Ascending aorta (tissue), 2 donors: ENCODE results near the gene PTER. TPM values are rescaled to one million over a fixed set of nuclear protein-coding genes. Genes with fewer than 3 reads are reported as not detected.
A peak's percentile ranks its signal among the peaks of the same experiment; 100 is the strongest.

Experiments used
- DNase-seq, 2 donors: peaks; one replicate each; pipeline ENCODE4 v3.0.0-alpha.2; 2019; ENCODE audit warnings: low spot score in 2 of 2
- H3K27ac ChIP-seq, 2 donors: fragments of 200-600 bp; sonication (generic); one replicate each; pipeline ENCODE4 v1.5.1; 2016 to 2017; ENCODE audit warnings: mild to moderate bottlenecking in 1 of 2
- H3K27me3 ChIP-seq: fragments of 200-600 bp; sonication (generic); one replicate; pipeline ENCODE4 v1.5.1; 2017
- H3K36me3 ChIP-seq, 2 donors: fragments of 200-600 bp; sonication (generic); one replicate each; pipeline ENCODE4 v1.5.1; 2016
- H3K4me1 ChIP-seq, 2 donors: fragments of 200-600 bp; sonication (generic); one replicate each; pipeline ENCODE4 v1.5.1; 2016 to 2017; ENCODE audit warnings: mild to moderate bottlenecking in 1 of 2
- H3K4me3 ChIP-seq, 2 donors: fragments of 200-600 bp; sonication (generic); one replicate each; pipeline ENCODE4 v1.5.1; 2016 to 2017; ENCODE audit warnings: mild to moderate bottlenecking in 1 of 2
- H3K9me3 ChIP-seq, 2 donors: fragments of 200-600 bp; sonication (generic); one replicate each; pipeline ENCODE4 v1.5.1; 2016
- intact Hi-C: fragments of 100-400 bp; cut with DNase I; formaldehyde crosslinking; loops from one replicate; pipeline ENCODE4 v1.15.1; 2023
- total RNA-seq: library from RNA; depleted of rRNA; stranded (reverse); fragments of >200 nt; gene quantifications from one replicate; pipeline ENCODE4 v1.1.0, GENCODE V29; 2016
- TF ChIP-seq, protein P1 (sequence below), 3 experiments: fragments of 200-600 bp in 2 of 3; fragments of 450-650 bp in 1 of 3; sonication (generic) in 2 of 3; IDR thresholded peaks; one replicate each; pipeline ENCODE4 v1.5.1; 2016 to 2019; ENCODE audit warnings: antibody characterized with exemption in 3 of 3, mild to moderate bottlenecking in 1 of 3, moderate library complexity in 1 of 3

The PTER gene
- total RNA-seq, 1 donor from 2014 or later = 2.6 TPM

DNA sequence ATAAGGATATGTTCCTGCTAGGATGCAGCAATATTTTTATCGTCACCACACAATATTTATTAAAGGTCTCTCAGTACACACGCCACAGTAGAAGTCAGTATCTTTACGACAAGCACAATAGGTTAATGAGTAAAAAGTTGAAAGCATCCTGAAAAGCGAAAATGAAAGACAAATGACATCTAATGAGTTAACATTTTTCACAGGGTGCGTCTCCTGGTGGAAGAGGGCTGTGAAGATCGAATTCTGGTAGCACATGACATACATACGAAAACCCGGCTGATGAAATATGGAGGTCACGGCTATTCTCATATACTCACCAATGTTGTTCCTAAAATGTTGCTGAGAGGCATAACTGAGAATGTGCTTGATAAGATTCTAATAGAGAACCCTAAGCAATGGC is 74.0 kb downstream of the PTER start:
- no peaks in the 10 kb centered on the region for H3K9me3 ChIP-seq
- TF ChIP-seq, protein P1, sequence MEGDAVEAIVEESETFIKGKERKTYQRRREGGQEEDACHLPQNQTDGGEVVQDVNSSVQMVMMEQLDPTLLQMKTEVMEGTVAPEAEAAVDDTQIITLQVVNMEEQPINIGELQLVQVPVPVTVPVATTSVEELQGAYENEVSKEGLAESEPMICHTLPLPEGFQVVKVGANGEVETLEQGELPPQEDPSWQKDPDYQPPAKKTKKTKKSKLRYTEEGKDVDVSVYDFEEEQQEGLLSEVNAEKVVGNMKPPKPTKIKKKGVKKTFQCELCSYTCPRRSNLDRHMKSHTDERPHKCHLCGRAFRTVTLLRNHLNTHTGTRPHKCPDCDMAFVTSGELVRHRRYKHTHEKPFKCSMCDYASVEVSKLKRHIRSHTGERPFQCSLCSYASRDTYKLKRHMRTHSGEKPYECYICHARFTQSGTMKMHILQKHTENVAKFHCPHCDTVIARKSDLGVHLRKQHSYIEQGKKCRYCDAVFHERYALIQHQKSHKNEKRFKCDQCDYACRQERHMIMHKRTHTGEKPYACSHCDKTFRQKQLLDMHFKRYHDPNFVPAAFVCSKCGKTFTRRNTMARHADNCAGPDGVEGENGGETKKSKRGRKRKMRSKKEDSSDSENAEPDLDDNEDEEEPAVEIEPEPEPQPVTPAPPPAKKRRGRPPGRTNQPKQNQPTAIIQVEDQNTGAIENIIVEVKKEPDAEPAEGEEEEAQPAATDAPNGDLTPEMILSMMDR (IDR thresholded peaks at IDR 0.05) = no peak
- no peak for DNase-seq
- intact Hi-C loops = no loop called here
- H3K36me3 ChIP-seq = peaks cover 0 to 4% of the 10 kb centered on the region in 2 donors
- H3K27ac ChIP-seq = no peak overlapping the region
- no peaks in the 10 kb centered on the region for H3K27me3 ChIP-seq
- no peaks in the 10 kb centered on the region for H3K4me1 ChIP-seq
- H3K4me3 ChIP-seq = no peak overlapping the region

DNA sequence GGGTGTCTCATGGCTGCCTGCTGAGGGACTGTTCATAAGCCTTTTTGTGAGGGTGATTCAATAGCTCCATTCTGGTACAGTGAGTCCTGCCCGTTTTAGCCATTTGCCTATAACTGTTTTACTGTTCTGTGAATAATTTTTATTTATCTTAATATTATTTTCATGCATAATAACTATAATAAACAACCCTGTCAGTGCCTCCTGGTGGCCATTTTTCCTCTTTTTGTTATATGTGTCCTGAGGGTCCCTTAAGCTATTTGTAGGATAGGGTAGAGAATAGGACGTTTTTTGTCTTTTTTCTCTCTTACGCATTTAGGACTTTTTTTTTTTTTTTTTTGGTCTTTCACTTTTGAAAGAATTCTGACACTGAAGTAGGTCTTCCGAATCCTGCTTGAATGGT is 82.0 kb downstream of the PTER start:
- H3K36me3 ChIP-seq = no peaks in the 10 kb centered on the region
- no peak overlapping the region for H3K27ac ChIP-seq
- no peak for DNase-seq
- intact Hi-C loops = no loop called here
- TF ChIP-seq, protein P1 (IDR thresholded peaks at IDR 0.05) = no peak
- H3K9me3 ChIP-seq = no peaks in the 10 kb centered on the region
- H3K4me3 ChIP-seq = no peak overlapping the region
- H3K27me3 ChIP-seq = peaks cover 4% of the 10 kb centered on the region
- H3K4me1 ChIP-seq = peaks cover 0 to 10% of the 10 kb centered on the region in 2 donors

DNA sequence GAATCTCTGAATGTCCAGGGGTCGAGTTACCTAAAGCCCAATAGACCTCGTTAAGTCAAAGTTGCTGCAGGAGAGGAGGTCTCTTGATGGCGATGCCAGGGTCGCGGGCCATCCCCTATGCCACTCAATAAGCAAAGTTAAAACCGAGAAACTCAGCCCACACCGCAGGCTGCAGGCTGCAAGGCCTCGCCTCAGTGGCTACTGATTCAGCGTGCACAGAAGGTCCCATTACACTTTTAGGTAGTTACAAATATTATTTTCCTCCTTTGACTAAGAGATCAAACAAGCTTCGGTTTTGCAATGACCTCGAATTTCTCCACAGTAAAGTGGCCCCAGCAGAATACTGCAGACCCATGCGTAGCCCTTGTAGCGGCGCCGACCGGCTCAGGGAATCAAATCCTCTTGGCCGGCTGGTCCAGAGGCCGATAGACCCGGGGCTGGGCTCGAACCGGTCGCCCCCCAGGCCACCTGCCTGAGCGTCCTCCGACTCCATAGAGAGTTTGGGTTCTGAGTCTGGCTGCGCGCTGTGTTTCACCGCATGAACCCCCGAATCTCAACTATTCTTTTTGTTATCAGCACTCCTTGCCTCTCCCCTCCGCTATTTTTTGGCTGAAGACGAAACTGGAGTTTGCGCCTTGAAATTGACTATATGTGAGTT is 82.6 kb downstream of the PTER start:
- H3K36me3 ChIP-seq = no peaks in the 10 kb centered on the region
- TF ChIP-seq, protein P1 (IDR thresholded peaks at IDR 0.05) = no peak
- H3K4me1 ChIP-seq = peaks cover 0 to 10% of the 10 kb centered on the region in 2 donors
- peaks cover 4% of the 10 kb centered on the region for H3K27me3 ChIP-seq
- no peak overlapping the region for H3K27ac ChIP-seq
- DNase-seq = no peak
- intact Hi-C loops = no loop called here
- H3K4me3 ChIP-seq = peak overlapping the region; percentile 59 to 65
- no peaks in the 10 kb centered on the region for H3K9me3 ChIP-seq

DNA sequence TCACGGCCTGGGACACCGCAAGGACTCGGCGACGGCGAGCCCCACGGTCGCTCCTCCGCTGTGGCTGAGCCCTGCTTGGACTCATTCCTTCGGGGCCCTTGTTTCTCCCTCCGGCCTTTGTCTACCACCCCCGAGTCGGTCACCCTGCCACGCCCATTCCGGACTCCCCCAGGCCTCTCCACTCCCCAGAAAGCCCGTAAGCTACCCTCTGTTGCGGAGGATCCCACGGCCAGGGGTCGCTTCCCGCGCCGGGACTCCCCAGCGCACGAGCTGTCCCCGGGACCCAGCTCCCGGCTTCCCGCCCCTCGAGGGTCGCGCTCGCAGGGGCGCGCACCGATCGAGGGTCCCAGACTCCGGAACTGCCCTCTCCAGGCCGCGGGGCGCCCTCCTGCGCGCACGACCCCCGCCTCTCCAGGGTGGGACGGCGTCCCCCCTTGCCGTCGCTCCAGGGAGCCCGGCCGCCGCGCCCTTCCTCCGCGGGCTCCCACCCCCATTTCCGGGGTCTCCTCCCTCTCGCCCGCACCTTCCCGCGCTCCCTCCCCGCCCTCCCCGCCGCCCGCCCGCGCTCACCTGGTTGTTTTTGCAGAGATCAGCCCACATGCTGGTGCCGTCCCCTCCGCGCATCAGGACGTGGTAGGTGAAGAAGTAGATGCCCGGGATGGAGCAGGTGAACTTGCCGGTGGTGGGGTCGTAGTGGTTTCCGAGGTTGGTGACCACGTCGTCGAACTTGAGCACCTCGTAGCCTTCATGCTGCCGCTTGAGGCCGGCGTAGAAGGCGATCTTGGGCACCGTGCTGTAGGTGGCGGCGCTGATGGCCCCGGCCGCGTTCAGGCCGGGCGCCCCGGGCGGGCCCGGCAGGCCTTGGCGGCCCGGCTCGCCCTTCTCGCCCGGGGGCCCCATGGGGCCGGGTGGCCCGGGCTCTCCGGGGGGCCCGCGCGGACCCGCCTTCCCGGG is 83.4 kb downstream of the PTER start:
- Histone ChIP-seq H3K36me3 (no peaks in the 10 kb centered on the region), H3K27me3 (peaks cover 4% of the 10 kb centered on the region), H3K4me1 (peaks cover 0 to 10% of the 10 kb centered on the region in 2 donors), H3K4me3 (peak overlapping the region; percentile 59 to 65), H3K27ac (no peak overlapping the region), H3K9me3 (no peaks in the 10 kb centered on the region)
- TF ChIP-seq, protein P1 (IDR thresholded peaks at IDR 0.05) = no peak
- intact Hi-C loops = no loop called here
- no peak for DNase-seq

DNA sequence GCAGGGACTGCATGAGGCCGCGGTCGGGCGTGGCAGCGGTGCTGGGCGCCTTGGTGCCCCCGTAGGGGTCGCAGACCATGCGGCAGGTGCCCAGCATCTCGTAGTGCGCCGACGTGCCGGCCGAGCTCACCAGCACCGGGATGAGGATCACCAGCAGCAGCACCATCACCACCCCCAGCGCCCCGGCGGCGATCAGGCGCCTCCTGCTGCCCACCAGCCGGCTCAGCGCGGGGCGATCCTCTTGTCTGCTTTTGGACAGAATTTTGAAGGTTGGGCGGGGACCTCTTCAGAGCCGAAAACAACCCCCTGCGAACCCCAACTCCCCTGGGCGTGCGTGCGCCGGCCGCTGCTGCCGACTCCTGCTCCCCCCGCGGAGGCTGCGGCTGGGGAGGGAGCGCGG is 84.1 kb downstream of the PTER start:
- Histone ChIP-seq H3K36me3 (no peaks in the 10 kb centered on the region), H3K4me3 (peak overlapping the region; percentile 59 to 65), H3K9me3 (no peaks in the 10 kb centered on the region), H3K27ac (no peak overlapping the region), H3K4me1 (peaks cover 0 to 10% of the 10 kb centered on the region in 2 donors), H3K27me3 (peaks cover 4% of the 10 kb centered on the region)
- intact Hi-C loops = no loop called here
- TF ChIP-seq, protein P1 (IDR thresholded peaks at IDR 0.05) = peak in 1 of 3 experiments; percentile 14
- peak in 1 of 2 donors; percentile 63 for DNase-seq
